CD4-positive, alpha-beta T cell (primary cell): ENCODE data around the gene HECTD3. TPM values are rescaled to one million over a fixed set of nuclear protein-coding genes. Genes with fewer than 3 reads are reported as not detected.

Experiments used
- ATAC-seq: fragments of 200-7000 bp; cut with Tn5 transposase; one replicate; pipeline ENCODE4 v1.10.0; 2022; ENCODE audit warnings: mild to moderate bottlenecking; ENCODE audit not compliant: poor library complexity
- CTCF ChIA-PET: fragments of 350-600 bp; sonication (Branson Sonifier 250); formaldehyde crosslinking; loops from one replicate; lab custom pipeline; 2021; ENCODE audit warnings: antibody characterized with exemption, inconsistent platforms; lab: Charles Lee
- POLR2A ChIA-PET: fragments of 350-600 bp; sonication (Branson Sonifier 250); formaldehyde crosslinking; loops from one replicate; lab custom pipeline; 2021; ENCODE audit warnings: antibody characterized with exemption, inconsistent platforms; lab: Charles Lee
- DNase-seq, 14 experiments: peaks; one replicate each; pipeline ENCODE4 v3.0.0-alpha.2; 2013 to 2020; ENCODE audit warnings: mixed read lengths in 2 of 14
- H3K27ac ChIP-seq, 2 donors: one replicate each; pipeline versions ENCODE4 v1.5.1 to v1.7.0; 2013; ENCODE audit warnings: low read length in 2 of 2, low read depth in 1 of 2, mild to moderate bottlenecking in 1 of 2
- H3K27me3 ChIP-seq, 2 experiments: 1 replicate in 1 of 2; 2 replicates in 1 of 2; pipeline versions ENCODE4 v1.6.1 to v1.7.0; 2013; ENCODE audit warnings: low read length in 2 of 2, control low read depth in 1 of 2, mild to moderate bottlenecking in 1 of 2, moderate library complexity in 1 of 2; ENCODE audit not compliant: insufficient read depth in 2 of 2, control insufficient read depth in 1 of 2
- H3K36me3 ChIP-seq: one replicate; pipeline ENCODE4 v1.6.1; 2013; ENCODE audit warnings: low read length, control low read depth; ENCODE audit not compliant: insufficient read depth
- H3K4me1 ChIP-seq: one replicate; pipeline ENCODE4 v1.6.1; 2013; ENCODE audit warnings: low read length, control low read depth; ENCODE audit not compliant: insufficient read depth
- H3K4me3 ChIP-seq: one replicate; pipeline ENCODE4 v1.5.1; 2013; ENCODE audit warnings: mild to moderate bottlenecking, low read length, moderate library complexity
- H3K9me3 ChIP-seq, 2 experiments: 1 replicate in 1 of 2; 2 replicates in 1 of 2; pipeline versions ENCODE4 v1.6.1 to v1.7.0; 2013; ENCODE audit warnings: low read length in 2 of 2, mild to moderate bottlenecking in 2 of 2, control low read depth in 1 of 2, moderate library complexity in 1 of 2; ENCODE audit not compliant: control insufficient read depth in 1 of 2, insufficient read depth in 1 of 2
- H3K27ac Mint-ChIP-seq: one replicate; pipeline ENCODE4 v1.8.0; 2020; ENCODE audit warnings: mixed read lengths
- H3K27me3 Mint-ChIP-seq: one replicate; pipeline ENCODE4 v1.8.0; 2021; ENCODE audit warnings: mixed read lengths
- H3K36me3 Mint-ChIP-seq: one replicate; pipeline ENCODE4 v1.8.0; 2021; ENCODE audit warnings: low read depth, mixed read lengths
- H3K4me1 Mint-ChIP-seq: one replicate; pipeline ENCODE4 v1.8.0; 2021; ENCODE audit warnings: low read depth, mixed read lengths
- H3K4me3 Mint-ChIP-seq: one replicate; pipeline ENCODE4 v1.8.0; 2020; ENCODE audit warnings: mild to moderate bottlenecking, mixed read lengths
- H3K9me3 Mint-ChIP-seq: one replicate; pipeline ENCODE4 v1.8.0; 2020; ENCODE audit warnings: mixed read lengths
- intact Hi-C, 2 experiments: fragments of 100-400 bp; cut with DNase I in 1 of 2; cut with micrococcal nuclease in 1 of 2; formaldehyde crosslinking; loops; one replicate each; pipeline versions ENCODE4 v1.15.1 to v1.9.0; 2023 to 2025; cut with DNase I, micrococcal nuclease
- total RNA-seq, 174 experiments: library from RNA in 2 of 174; stranded (reverse) in 2 of 174; gene quantifications; one replicate each; pipeline ENCODE4 v1.2.3 and lab custom pipeline; 2021 to 2026
- TF ChIP-seq, protein P1 (sequence below): fragments of 200-600 bp; IDR thresholded peaks from one replicate; pipeline ENCODE4 v1.8.0; 2022; ENCODE audit warnings: antibody characterized with exemption, mild to moderate bottlenecking

The HECTD3 gene
- total RNA-seq, 2 experiments from 2014 or later, result 31.5 to 33.7 TPM

DNA sequence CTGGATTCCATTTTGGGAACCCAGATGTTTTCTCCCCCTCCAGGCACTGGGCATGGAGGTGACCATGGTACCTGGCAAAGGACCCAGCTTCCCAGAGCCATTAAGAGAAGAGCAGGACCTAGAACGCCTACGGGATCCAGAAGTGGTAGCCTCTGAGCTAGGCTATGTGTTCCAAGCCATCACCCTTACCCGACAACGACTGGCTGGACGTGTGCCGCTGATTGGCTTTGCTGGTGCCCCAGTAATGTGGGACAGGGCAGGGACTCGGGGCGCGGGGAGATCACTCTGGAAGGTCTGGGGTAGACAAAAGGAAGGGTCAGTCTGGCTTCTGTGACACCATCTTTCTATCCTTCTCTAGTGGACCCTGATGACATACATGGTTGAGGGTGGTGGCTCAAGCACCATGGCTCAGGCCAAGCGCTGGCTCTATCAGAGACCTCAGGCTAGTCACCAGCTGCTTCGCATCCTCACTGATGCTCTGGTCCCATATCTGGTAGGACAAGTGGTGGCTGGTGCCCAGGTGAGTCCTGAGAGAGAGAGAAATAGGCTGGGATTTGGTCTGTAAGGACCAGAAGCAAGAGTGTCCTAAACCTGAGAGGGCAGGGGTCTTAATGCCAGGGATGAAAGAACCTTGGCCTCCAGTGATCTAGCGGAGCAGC, 2.6 kb upstream of the HECTD3 start:
- no peaks in the 10 kb centered on the region for H3K27me3 Mint-ChIP-seq
- CTCF ChIA-PET, result interaction anchor here (0.7 to 6.4 kb wide), 14 partner anchors 27 to 512 kb away, joined by 3 to 66 read pairs (median 3); partner anchors contain the start of genes CCDC163, EIF2B3, MMACHC and RNU5D-1
- Histone ChIP-seq H3K4me3 (no peak overlapping the region), H3K4me1 (peaks cover 62% of the 10 kb centered on the region), H3K9me3 (no peaks in the 10 kb centered on the region), H3K27me3 (no peaks in the 10 kb centered on the region), H3K36me3 (peaks cover 25% of the 10 kb centered on the region), H3K27ac (no peak overlapping the region)
- peaks cover 63% of the 10 kb centered on the region for H3K4me1 Mint-ChIP-seq
- H3K27ac Mint-ChIP-seq, result peak overlapping the region; percentile 91
- ATAC-seq (no peak), DNase-seq (no peak)
- intact Hi-C loops, result loop anchor here (1.0 to 10.0 kb wide), 13 partner anchors 27 to 674 kb away; partner anchors contain the start of genes GPBP1L1 (in 2 of the 2), TMEM69 (in 2 of the 2), BTBD19 (in 1 of the 2) and DYNLT4 (in 1 of the 2)
- peaks cover 44% of the 10 kb centered on the region for H3K36me3 Mint-ChIP-seq
- H3K4me3 Mint-ChIP-seq, result peak overlapping the region; percentile 83
- TF ChIP-seq, protein P1, sequence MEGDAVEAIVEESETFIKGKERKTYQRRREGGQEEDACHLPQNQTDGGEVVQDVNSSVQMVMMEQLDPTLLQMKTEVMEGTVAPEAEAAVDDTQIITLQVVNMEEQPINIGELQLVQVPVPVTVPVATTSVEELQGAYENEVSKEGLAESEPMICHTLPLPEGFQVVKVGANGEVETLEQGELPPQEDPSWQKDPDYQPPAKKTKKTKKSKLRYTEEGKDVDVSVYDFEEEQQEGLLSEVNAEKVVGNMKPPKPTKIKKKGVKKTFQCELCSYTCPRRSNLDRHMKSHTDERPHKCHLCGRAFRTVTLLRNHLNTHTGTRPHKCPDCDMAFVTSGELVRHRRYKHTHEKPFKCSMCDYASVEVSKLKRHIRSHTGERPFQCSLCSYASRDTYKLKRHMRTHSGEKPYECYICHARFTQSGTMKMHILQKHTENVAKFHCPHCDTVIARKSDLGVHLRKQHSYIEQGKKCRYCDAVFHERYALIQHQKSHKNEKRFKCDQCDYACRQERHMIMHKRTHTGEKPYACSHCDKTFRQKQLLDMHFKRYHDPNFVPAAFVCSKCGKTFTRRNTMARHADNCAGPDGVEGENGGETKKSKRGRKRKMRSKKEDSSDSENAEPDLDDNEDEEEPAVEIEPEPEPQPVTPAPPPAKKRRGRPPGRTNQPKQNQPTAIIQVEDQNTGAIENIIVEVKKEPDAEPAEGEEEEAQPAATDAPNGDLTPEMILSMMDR, result no peak
- POLR2A ChIA-PET, result interaction anchor here (0.6 to 6.9 kb wide), 8 partner anchors 27 to 673 kb away, joined by 3 to 141 read pairs (median 6); partner anchors contain the start of genes EIF2B3, GPBP1L1, MUTYH and TESK2
- H3K9me3 Mint-ChIP-seq, result no peaks in the 10 kb centered on the region

DNA sequence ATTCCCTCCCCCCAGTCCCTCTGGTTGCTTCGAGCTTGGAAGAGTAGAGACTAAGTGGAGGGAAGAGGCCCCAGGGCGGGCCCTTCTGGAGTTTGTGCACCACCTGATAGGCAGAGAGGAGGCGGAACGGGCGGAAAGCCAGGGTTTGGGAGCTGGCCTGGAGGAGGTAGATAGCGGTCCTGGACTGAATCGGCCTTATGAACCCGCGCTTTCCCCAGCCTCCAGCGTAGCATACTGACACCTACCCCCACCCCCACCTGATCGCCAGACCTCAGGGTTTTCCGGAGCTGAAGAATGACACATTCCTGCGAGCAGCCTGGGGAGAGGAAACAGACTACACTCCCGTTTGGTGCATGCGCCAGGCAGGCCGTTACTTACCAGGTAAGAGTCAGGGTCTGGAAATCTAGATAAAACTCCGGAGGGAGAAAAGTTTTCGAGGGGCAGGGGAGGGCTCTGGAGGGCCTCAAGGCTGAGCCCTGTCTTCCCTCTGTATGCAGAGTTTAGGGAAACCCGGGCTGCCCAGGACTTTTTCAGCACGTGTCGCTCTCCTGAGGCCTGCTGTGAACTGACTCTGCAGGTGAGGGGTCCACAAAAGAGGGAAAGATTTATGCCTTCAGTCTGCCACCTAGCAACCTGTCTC, 1.6 kb upstream of the HECTD3 start:
- DNase-seq (peak in 6 of 14 experiments; percentile 14 to 59 (median 42)), ATAC-seq (no peak)
- Mint-ChIP-seq H3K4me3 (peak overlapping the region; percentile 89), H3K27ac (peak overlapping the region; percentile 91), H3K9me3 (no peaks in the 10 kb centered on the region), H3K27me3 (no peaks in the 10 kb centered on the region), H3K4me1 (peaks cover 61% of the 10 kb centered on the region), H3K36me3 (peaks cover 53% of the 10 kb centered on the region)
- no peaks in the 10 kb centered on the region for H3K9me3 ChIP-seq
- intact Hi-C loops, result loop anchor here (1.0 to 10.0 kb wide), 11 partner anchors 26 to 675 kb away; partner anchors contain the start of genes GPBP1L1 (in 2 of the 2), TMEM69 (in 2 of the 2), BTBD19 (in 1 of the 2) and DYNLT4 (in 1 of the 2)
- peaks cover 63% of the 10 kb centered on the region for H3K4me1 ChIP-seq
- H3K27me3 ChIP-seq, result no peaks in the 10 kb centered on the region
- H3K27ac ChIP-seq, result peak overlapping the region in 1 of 2 donors; percentile 59
- H3K4me3 ChIP-seq, result peak overlapping the region; percentile 84
- peaks cover 34% of the 10 kb centered on the region for H3K36me3 ChIP-seq
- POLR2A ChIA-PET, result interaction anchor here (0.8 to 6.9 kb wide), 23 partner anchors 24 to 674 kb away, joined by 3 to 141 read pairs (median 9); partner anchors contain the start of genes AKR1A1, BTBD19, CCDC163 and DYNLT4
- CTCF ChIA-PET, result interaction anchor here (2.0 to 6.4 kb wide), 3 partner anchors 289 to 480 kb away, joined by 14 to 66 read pairs (median 20); partner anchors contain the start of gene TESK2
- TF ChIP-seq, protein P1, result no peak
